GM18909 (cell line): ENCODE measurements around the gene NPIPB2.

Experiments used
- ATAC-seq: cut with Tn5 transposase; IDR thresholded peaks from one replicate; pipeline ENCODE4 v1.9.1; 2021; ENCODE audit warnings: mild to moderate bottlenecking; ENCODE audit not compliant: unreplicated experiment, poor library complexity

NPIPB2 gene

GRCh38 chr16:11907160-11907970 lies 34.5 kb downstream of the NPIPB2 start:
- ATAC-seq = no peak

- no peak for ATAC-seq
Observed at GRCh38 chr16:11903906-11904305, 37.9 kb downstream of the NPIPB2 start.

GRCh38 chr16:11901091-11901490 lies 40.8 kb downstream of the NPIPB2 start:
- ATAC-seq = no peak

- ATAC-seq = no peak
Observed at GRCh38 chr16:11896486-11897176, 45.2 kb downstream of the NPIPB2 start.

GRCh38 chr16:11893571-11893970 lies 48.3 kb downstream of the NPIPB2 start:
- ATAC-seq = no peak

- ATAC-seq = no peak
Observed at GRCh38 chr16:11892761-11893160, 49.1 kb downstream of the NPIPB2 start.

- ATAC-seq = no peak
Observed at GRCh38 chr16:11890231-11890965, 51.4 kb downstream of the NPIPB2 start.

GRCh38 chr16:11886881-11887280 lies 55.0 kb downstream of the NPIPB2 start:
- ATAC-seq = no peak

GRCh38 chr16:11884035-11884434 lies 57.8 kb downstream of the NPIPB2 start:
- no peak for ATAC-seq

- no peak for ATAC-seq
Observed at GRCh38 chr16:11880007-11880406, 61.8 kb downstream of the NPIPB2 start.

GRCh38 chr16:11877374-11877773 lies 64.5 kb downstream of the NPIPB2 start:
- no peak for ATAC-seq
